HepG2 (cell line): Measurements from ENCODE around the gene SLC2A4. TPM values are rescaled to one million over a fixed set of nuclear protein-coding genes. Genes with fewer than 3 reads are reported as not detected.

ENCODE experiments used
- FOXJ3 ChIP-seq: sonication (generic); formaldehyde crosslinking; IDR thresholded peaks from 2 replicates; pipeline ENCODE4 v1.4.0; 2020; ENCODE audit warnings: missing genetic modification reagents, mild to moderate bottlenecking, borderline replicate concordance
- MEF2D ChIP-seq: sonication (generic); formaldehyde crosslinking; IDR thresholded peaks from 2 replicates; pipeline ENCODE4 v1.5.1; 2020; ENCODE audit warnings: mild to moderate bottlenecking, missing genetic modification reagents
- POLR2G ChIP-seq: fragments of 200-400 bp; formaldehyde crosslinking; IDR thresholded peaks from 2 replicates; pipeline ENCODE4 v1.6.1; 2018; ENCODE audit warnings: mild to moderate bottlenecking, low read depth, low read length, moderate library complexity
- PPARG ChIP-seq: conservative IDR thresholded peaks from 2 replicates; pipeline ENCODE4 v1.6.1; 2016; ENCODE audit warnings: missing biosample characterization, missing genetic modification reagents
- RNF2 ChIP-seq: fragments of 450-650 bp; conservative IDR thresholded peaks from 2 replicates; pipeline ENCODE4 v1.6.1; 2016; ENCODE audit warnings: low read depth
- SMC3 ChIP-seq: IDR thresholded peaks from 2 replicates; pipeline ENCODE4 v1.6.1; 2011; ENCODE audit warnings: low read length, improper control_type of control experiment
- TMF1 ChIP-seq: sonication (generic); formaldehyde crosslinking; IDR thresholded peaks from 2 replicates; pipeline ENCODE4 v1.8.1; 2022; ENCODE audit warnings: low read depth, missing genetic modification reagents
- ZBTB8A ChIP-seq: sonication (generic); formaldehyde crosslinking; IDR thresholded peaks from 2 replicates; pipeline ENCODE4 v1.4.0; 2020; ENCODE audit warnings: mild to moderate bottlenecking, low read depth, missing genetic modification reagents, borderline replicate concordance
- ZMYM4 ChIP-seq: sonication (generic); formaldehyde crosslinking; IDR thresholded peaks from 2 replicates; pipeline ENCODE4 v1.8.1; 2023; ENCODE audit warnings: mild to moderate bottlenecking, missing genetic modification reagents
- ZNF143 ChIP-seq: sonication (generic); formaldehyde crosslinking; IDR thresholded peaks from 2 replicates; pipeline ENCODE4 v1.4.0; 2020; ENCODE audit warnings: missing genetic modification reagents
- ZNF703 ChIP-seq: sonication (generic); formaldehyde crosslinking; IDR thresholded peaks from 2 replicates; pipeline ENCODE4 v1.5.1; 2020; ENCODE audit warnings: missing genetic modification reagents, mild to moderate bottlenecking, moderate library complexity, borderline replicate concordance
- ZNF850 ChIP-seq: sonication (generic); formaldehyde crosslinking; conservative IDR thresholded peaks from 2 replicates; pipeline ENCODE4 v1.9.0; 2021; ENCODE audit warnings: mild to moderate bottlenecking, missing genetic modification reagents
- ZNF878 ChIP-seq: sonication (generic); formaldehyde crosslinking; IDR thresholded peaks from 2 replicates; pipeline ENCODE4 v1.8.1; 2023; ENCODE audit warnings: mild to moderate bottlenecking, missing genetic modification reagents, moderate library complexity
- polyA plus RNA-seq, 8 experiments: library from polyadenylated mRNA; depleted of rRNA in 3 of 8; stranded (reverse) in 7 of 8; unstranded in 1 of 8; fragments of >200 nt; fragmentation: Illumina TruSeq in 4 of 8; extraction: Trizol in 4 of 8; gene quantifications; 2 replicates each; pipeline versions ENCODE4 v1.2.1 to v1.2.3, GENCODE V29; 2011 to 2016; ENCODE audit warnings: low read depth in 4 of 8, missing spikeins in 1 of 8, mixed read lengths in 1 of 8; ENCODE audit not compliant: insufficient read depth in 1 of 8
- total RNA-seq, 5 experiments: library from RNA; depleted of rRNA; stranded (reverse); fragments of >200 nt; fragmentation: Illumina TruSeq; extraction: Trizol; gene quantifications; 2 replicates each; pipeline ENCODE4 v1.2.3, GENCODE V29; 2016; ENCODE audit warnings: low read depth in 1 of 5
- TF ChIP-seq, protein P1 (sequence below): sonication (generic); formaldehyde crosslinking; IDR thresholded peaks from 2 replicates; pipeline ENCODE4 v1.8.0; 2022; ENCODE audit warnings: mild to moderate bottlenecking, missing genetic modification reagents, moderate library complexity
- TF ChIP-seq, protein P2 (sequence below): sonication (generic); formaldehyde crosslinking; IDR thresholded peaks from 2 replicates; pipeline ENCODE4 v1.4.0; 2020; ENCODE audit warnings: mild to moderate bottlenecking, missing genetic modification reagents, borderline replicate concordance
- TF ChIP-seq, protein P3 (sequence below): sonication (generic); formaldehyde crosslinking; IDR thresholded peaks from 2 replicates; pipeline ENCODE4 v1.9.0; 2021; ENCODE audit warnings: missing genetic modification reagents, borderline replicate concordance
- TF ChIP-seq, protein P4 (sequence below): sonication (generic); formaldehyde crosslinking; IDR thresholded peaks from 2 replicates; pipeline ENCODE4 v1.4.0; 2020; ENCODE audit warnings: missing genetic modification reagents
- TF ChIP-seq, protein P5 (sequence below): IDR thresholded peaks from 2 replicates; pipeline ENCODE4 v1.6.1; 2012; ENCODE audit warnings: inconsistent platforms

Gene SLC2A4
- total and polyA plus RNA-seq, 2 of the 13 experiments (the other 11 are each of a cell fraction or from before 2014, with no cell fraction given), result 4.9 to 5.8 TPM

DNA sequence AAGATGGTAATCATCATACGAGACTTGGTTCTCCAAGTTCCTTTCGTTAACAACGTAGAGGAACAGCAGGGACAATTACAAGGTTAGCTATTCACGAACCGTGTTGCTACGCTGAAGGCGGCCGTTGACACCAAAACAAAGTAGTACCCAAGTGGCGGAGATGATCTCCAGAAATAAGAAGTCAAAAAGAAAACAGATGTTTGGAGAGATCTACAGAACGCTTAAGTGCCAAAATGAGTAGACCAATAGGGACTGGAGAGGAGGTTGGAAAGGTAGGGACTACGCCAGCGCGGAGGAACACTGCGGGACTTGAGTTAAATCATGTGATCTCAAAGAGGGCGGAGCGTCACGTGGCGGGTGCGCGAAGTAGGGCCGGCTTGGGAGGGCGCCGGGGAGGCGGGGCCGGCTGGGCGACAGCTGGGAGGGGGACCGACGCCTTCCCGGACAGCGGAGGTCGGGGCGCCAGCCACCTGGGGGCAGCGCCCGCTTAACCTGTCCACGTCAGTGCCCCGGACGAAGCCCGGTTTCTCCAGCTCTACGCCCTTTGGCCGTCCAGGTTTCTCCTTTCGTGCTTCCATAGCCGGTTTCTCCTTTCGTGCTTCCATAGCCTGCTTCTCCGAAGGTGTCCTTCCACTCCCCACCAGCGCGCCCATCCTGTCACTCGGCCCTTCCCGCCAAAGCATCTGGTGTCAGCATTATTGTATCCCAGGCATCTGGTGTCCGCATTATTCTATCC is 38.6 kb upstream of the SLC2A4 start (continued):
- TF ChIP-seq FOXJ3 (CRISPR knock-in tag) (no peak), ZNF878 (0 out of 2 replicates have a peak, but pooled peaks have one; percentile 42), MEF2D (CRISPR knock-in tag) (no peak), TMF1 (CRISPR knock-in tag) (no peak), SMC3 (no peak; the same call in 1 of the 2 replicates), PPARG (CRISPR knock-in tag) (no peak), POLR2G (peak; percentile 83), ZNF143 (CRISPR knock-in tag) (peak; percentile 75), RNF2 (no peak), ZBTB8A (0 out of 2 replicates have a peak, but pooled peaks have one; percentile 58), ZMYM4 (CRISPR knock-in tag) (peak; percentile 47), ZNF850 (no peak), ZNF703 (CRISPR knock-in tag) (0 out of 2 replicates have a peak, but pooled peaks have one; percentile 77)
- TF ChIP-seq, protein P1, sequence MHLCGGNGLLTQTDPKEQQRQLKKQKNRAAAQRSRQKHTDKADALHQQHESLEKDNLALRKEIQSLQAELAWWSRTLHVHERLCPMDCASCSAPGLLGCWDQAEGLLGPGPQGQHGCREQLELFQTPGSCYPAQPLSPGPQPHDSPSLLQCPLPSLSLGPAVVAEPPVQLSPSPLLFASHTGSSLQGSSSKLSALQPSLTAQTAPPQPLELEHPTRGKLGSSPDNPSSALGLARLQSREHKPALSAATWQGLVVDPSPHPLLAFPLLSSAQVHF (CRISPR knock-in tag), result no peak
- TF ChIP-seq, protein P2, sequence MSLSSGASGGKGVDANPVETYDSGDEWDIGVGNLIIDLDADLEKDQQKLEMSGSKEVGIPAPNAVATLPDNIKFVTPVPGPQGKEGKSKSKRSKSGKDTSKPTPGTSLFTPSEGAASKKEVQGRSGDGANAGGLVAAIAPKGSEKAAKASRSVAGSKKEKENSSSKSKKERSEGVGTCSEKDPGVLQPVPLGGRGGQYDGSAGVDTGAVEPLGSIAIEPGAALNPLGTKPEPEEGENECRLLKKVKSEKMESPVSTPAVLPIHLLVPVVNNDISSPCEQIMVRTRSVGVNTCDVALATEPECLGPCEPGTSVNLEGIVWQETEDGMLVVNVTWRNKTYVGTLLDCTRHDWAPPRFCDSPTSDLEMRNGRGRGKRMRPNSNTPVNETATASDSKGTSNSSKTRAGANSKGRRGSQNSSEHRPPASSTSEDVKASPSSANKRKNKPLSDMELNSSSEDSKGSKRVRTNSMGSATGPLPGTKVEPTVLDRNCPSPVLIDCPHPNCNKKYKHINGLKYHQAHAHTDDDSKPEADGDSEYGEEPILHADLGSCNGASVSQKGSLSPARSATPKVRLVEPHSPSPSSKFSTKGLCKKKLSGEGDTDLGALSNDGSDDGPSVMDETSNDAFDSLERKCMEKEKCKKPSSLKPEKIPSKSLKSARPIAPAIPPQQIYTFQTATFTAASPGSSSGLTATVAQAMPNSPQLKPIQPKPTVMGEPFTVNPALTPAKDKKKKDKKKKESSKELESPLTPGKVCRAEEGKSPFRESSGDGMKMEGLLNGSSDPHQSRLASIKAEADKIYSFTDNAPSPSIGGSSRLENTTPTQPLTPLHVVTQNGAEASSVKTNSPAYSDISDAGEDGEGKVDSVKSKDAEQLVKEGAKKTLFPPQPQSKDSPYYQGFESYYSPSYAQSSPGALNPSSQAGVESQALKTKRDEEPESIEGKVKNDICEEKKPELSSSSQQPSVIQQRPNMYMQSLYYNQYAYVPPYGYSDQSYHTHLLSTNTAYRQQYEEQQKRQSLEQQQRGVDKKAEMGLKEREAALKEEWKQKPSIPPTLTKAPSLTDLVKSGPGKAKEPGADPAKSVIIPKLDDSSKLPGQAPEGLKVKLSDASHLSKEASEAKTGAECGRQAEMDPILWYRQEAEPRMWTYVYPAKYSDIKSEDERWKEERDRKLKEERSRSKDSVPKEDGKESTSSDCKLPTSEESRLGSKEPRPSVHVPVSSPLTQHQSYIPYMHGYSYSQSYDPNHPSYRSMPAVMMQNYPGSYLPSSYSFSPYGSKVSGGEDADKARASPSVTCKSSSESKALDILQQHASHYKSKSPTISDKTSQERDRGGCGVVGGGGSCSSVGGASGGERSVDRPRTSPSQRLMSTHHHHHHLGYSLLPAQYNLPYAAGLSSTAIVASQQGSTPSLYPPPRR, result peak; percentile 28; the same call in 1 of the 2 replicates
- TF ChIP-seq, protein P3, sequence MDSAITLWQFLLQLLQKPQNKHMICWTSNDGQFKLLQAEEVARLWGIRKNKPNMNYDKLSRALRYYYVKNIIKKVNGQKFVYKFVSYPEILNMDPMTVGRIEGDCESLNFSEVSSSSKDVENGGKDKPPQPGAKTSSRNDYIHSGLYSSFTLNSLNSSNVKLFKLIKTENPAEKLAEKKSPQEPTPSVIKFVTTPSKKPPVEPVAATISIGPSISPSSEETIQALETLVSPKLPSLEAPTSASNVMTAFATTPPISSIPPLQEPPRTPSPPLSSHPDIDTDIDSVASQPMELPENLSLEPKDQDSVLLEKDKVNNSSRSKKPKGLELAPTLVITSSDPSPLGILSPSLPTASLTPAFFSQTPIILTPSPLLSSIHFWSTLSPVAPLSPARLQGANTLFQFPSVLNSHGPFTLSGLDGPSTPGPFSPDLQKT, result no peak
- TF ChIP-seq, protein P4, sequence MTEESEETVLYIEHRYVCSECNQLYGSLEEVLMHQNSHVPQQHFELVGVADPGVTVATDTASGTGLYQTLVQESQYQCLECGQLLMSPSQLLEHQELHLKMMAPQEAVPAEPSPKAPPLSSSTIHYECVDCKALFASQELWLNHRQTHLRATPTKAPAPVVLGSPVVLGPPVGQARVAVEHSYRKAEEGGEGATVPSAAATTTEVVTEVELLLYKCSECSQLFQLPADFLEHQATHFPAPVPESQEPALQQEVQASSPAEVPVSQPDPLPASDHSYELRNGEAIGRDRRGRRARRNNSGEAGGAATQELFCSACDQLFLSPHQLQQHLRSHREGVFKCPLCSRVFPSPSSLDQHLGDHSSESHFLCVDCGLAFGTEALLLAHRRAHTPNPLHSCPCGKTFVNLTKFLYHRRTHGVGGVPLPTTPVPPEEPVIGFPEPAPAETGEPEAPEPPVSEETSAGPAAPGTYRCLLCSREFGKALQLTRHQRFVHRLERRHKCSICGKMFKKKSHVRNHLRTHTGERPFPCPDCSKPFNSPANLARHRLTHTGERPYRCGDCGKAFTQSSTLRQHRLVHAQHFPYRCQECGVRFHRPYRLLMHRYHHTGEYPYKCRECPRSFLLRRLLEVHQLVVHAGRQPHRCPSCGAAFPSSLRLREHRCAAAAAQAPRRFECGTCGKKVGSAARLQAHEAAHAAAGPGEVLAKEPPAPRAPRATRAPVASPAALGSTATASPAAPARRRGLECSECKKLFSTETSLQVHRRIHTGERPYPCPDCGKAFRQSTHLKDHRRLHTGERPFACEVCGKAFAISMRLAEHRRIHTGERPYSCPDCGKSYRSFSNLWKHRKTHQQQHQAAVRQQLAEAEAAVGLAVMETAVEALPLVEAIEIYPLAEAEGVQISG (CRISPR knock-in tag), result peak; percentile 80
- TF ChIP-seq, protein P5, sequence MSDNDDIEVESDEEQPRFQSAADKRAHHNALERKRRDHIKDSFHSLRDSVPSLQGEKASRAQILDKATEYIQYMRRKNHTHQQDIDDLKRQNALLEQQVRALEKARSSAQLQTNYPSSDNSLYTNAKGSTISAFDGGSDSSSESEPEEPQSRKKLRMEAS, result peak; percentile 92
